Ovary (tissue), 9 donors: ENCODE results near the gene NR1H4. TPM values are rescaled to one million over a fixed set of nuclear protein-coding genes. Genes with fewer than 3 reads are reported as not detected.

Source experiments
- DNase-seq, 5 donors: peaks; one replicate each; pipeline ENCODE4 v3.0.0-alpha.2; 2019 to 2020
- H3K27ac ChIP-seq, 2 donors: fragments of 200-600 bp; one replicate each; pipeline versions ENCODE4 v1.5.1 to v1.8.0; 2019 to 2022
- H3K27me3 ChIP-seq: fragments of 200-600 bp; one replicate; pipeline ENCODE4 v1.8.0; 2022
- H3K36me3 ChIP-seq: fragments of 200-600 bp; sonication (generic); one replicate; pipeline ENCODE4 v1.5.1; 2019
- H3K4me1 ChIP-seq: one replicate; pipeline ENCODE4 v1.8.1; 2013; ENCODE audit warnings: mild to moderate bottlenecking, moderate library complexity; ENCODE audit not compliant: insufficient read depth
- H3K4me3 ChIP-seq: fragments of 200-600 bp; sonication (generic); one replicate; pipeline ENCODE4 v1.5.1; 2017
- H3K9me3 ChIP-seq, 2 donors: fragments of 200-600 bp in 1 of 2; sonication (generic) in 1 of 2; one replicate each; pipeline versions ENCODE4 v1.5.1 to v1.8.1; 2013 to 2019; ENCODE audit warnings: mild to moderate bottlenecking in 1 of 2, moderate library complexity in 1 of 2
- EP300 ChIP-seq: sonication (generic); formaldehyde crosslinking; IDR thresholded peaks from one replicate; pipeline ENCODE4 v1.6.1; 2017; ENCODE audit warnings: antibody characterized with exemption
- POLR2A ChIP-seq: fragments of 450-650 bp; IDR thresholded peaks from one replicate; pipeline ENCODE4 v1.6.1; 2017; ENCODE audit warnings: antibody characterized with exemption, mild to moderate bottlenecking, moderate library complexity
- WGBS, 3 donors: extraction: QIAGEN DNeasy Blood & Tissue Kit in 1 of 3; methylation state at CpG; one replicate each; pipeline versions ENCODE4 v1.1.5 to v1.1.7; 2013 to 2017; 5-methylcytosine and 5-hydroxymethylcytosine counted together
- intact Hi-C, 4 donors: fragments of 100-400 bp; cut with DNase I; formaldehyde crosslinking; loops; one replicate each; pipeline versions ENCODE4 v1.11.0 to v1.15.1; 2022 to 2023
- polyA plus RNA-seq, 2 donors: library from polyadenylated mRNA; stranded (reverse); fragments of 200-250 nt in 1 of 2; fragments of 350-450 nt in 1 of 2; fragmentation: Illumina TruSeq in 1 of 2; extraction: RNeasy Lipid Tissue Mini Kit (QIAGEN cat#74804) in 1 of 2; gene quantifications; one replicate each; pipeline ENCODE4 v1.2.3, GENCODE V29; 2013 to 2014
- total RNA-seq, 7 donors: library from RNA; depleted of rRNA in 2 of 7; stranded (reverse); fragments of >200 nt in 2 of 7; fragmentation: NEBNext Ultra II Directional in 3 of 7; extraction: Animal tissue kit (Norgen Biotek cat#: 25700) in 3 of 7; gene quantifications; one replicate each; pipeline versions ENCODE4 v1.1.0 to v1.2.4, GENCODE V29; 2016 to 2023
- TF ChIP-seq, protein P1 (sequence below), 3 donors: fragments of 450-650 bp in 2 of 3; fragments of 200-600 bp in 1 of 3; IDR thresholded peaks; one replicate each; pipeline versions ENCODE4 v1.5.1 to v1.8.0; 2016 to 2022; ENCODE audit warnings: antibody characterized with exemption in 3 of 3, mild to moderate bottlenecking in 1 of 3
- donor health status: DM: no; HTN: no; CAD: no; lungs with moderate emphysema.
- donor health status: DM: no; HTN: no; CAD: no.
- donor health status: Bipolar disorder and iron deficiency.
- donor health status: DM: yes; HTN: yes; CAD: no.
- donor health status: DM: no; HTN: no; CAD: no.
- donor health status: DM: yes; HTN: yes; CAD: no.

The NR1H4 gene
- total and polyA plus RNA-seq, 9 donors: 8.8 to 26.2 (median 15.2) TPM

DNA sequence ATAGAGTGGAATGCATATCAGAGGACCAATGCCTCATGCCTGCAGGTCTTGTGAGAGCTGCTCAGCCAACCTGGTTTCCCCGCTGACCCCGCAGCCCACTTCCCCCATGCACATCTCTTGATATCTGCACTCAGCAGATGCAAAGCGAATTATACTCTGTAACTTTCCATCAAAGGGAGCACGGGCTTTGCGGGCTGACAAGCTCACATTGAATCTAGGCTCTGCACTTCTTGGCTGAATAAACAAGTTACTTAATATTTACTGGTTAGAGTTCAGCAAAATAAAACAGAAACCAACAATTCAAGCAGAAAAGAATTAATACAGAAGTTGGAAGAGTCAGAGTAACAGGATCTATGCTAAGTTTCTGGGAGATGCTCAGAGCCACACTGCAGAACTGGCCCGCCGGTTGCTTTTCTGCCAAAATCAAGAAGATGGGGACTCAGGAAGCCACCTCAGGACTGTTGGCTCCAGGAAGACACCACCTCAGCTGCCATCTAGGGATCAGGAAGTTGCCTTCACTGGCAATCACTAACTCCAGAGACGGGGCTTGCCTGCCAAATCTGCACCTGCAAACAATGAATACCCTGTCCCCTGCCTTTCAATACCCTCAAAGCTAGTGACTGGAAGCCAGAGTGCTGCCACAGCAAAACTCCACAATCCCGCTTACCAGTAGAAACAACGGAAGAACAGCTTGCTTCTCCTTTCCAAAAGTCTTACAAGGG, 46.5 kb downstream of the NR1H4 start:
- 68 to 82% (median 70%) methylated on average over 10 of the region's 10 CpGs for WGBS, 3 donors
- no peak overlapping the region for H3K4me3 ChIP-seq
- H3K9me3 ChIP-seq: no peaks in the 10 kb centered on the region
- no peaks in the 10 kb centered on the region for H3K36me3 ChIP-seq
- no peak for TF ChIP-seq POLR2A
- TF ChIP-seq, protein P1, sequence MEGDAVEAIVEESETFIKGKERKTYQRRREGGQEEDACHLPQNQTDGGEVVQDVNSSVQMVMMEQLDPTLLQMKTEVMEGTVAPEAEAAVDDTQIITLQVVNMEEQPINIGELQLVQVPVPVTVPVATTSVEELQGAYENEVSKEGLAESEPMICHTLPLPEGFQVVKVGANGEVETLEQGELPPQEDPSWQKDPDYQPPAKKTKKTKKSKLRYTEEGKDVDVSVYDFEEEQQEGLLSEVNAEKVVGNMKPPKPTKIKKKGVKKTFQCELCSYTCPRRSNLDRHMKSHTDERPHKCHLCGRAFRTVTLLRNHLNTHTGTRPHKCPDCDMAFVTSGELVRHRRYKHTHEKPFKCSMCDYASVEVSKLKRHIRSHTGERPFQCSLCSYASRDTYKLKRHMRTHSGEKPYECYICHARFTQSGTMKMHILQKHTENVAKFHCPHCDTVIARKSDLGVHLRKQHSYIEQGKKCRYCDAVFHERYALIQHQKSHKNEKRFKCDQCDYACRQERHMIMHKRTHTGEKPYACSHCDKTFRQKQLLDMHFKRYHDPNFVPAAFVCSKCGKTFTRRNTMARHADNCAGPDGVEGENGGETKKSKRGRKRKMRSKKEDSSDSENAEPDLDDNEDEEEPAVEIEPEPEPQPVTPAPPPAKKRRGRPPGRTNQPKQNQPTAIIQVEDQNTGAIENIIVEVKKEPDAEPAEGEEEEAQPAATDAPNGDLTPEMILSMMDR (IDR thresholded peaks at IDR 0.05): no peak
- no peak for TF ChIP-seq EP300
- peaks cover 7% of the 10 kb centered on the region for H3K4me1 ChIP-seq
- H3K27ac ChIP-seq: no peak overlapping the region
- no peak for DNase-seq
- intact Hi-C loops: no loop called here
- H3K27me3 ChIP-seq: no peaks in the 10 kb centered on the region

DNA sequence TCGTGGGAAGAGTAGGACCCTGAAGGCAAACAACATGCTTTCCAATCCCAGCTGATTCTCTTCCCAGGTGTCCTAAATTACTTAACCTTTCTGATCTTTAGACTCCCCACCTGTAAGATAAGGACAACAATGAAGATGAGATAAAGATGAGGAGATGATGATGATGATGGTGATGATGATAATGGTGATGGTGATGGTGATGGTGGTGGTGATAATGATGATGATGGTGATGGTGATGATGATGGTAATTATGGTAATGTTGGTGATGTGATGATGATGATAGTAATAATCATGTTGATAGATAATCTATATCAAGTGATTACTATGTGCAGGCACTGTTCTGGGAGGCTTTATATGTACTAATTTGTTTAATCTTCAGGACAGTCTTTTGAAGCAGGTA, 48.3 kb downstream of the NR1H4 start:
- WGBS, 3 donors: 62 to 77% (median 73%) methylated on average over 1 of the region's 1 CpG

DNA sequence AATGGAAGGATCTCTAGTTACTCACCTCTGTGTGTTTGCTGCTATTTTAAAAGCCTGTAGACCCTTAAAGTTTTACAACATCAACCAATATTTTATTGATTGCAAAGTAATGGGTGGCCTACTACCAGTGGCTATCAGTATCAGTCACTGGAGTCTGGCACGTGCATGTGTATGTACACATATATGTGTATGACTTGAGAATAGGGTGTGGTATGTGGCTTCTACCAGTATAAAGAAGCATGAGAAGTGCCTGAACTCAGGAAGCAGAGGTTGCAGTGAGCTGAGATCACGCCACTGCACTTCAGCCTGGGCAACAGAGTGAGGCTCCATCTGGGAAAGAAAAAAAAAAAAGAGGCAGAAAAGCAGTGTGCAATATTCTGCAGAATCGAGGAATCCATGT, 54.4 kb downstream of the NR1H4 start:
- 82 to 90% (median 85%) methylated on average over 3 of the region's 3 CpGs for WGBS, 3 donors
- intact Hi-C loops: no loop called here
- TF ChIP-seq, protein P1 (IDR thresholded peaks at IDR 0.05): no peak
- TF ChIP-seq EP300 (no peak), POLR2A (no peak)

More for the DNA sequence above, 48.3 kb downstream of the NR1H4 start:
- H3K9me3 ChIP-seq: no peaks in the 10 kb centered on the region
- H3K4me3 ChIP-seq: no peak overlapping the region
- no peaks in the 10 kb centered on the region for H3K27me3 ChIP-seq
- no peaks in the 10 kb centered on the region for H3K36me3 ChIP-seq
- no peak for DNase-seq
- H3K27ac ChIP-seq: no peak overlapping the region
- TF ChIP-seq POLR2A (no peak), EP300 (no peak)
- TF ChIP-seq, protein P1 (IDR thresholded peaks at IDR 0.05): no peak
- H3K4me1 ChIP-seq: peaks cover 7% of the 10 kb centered on the region
- intact Hi-C loops: no loop called here

DNA sequence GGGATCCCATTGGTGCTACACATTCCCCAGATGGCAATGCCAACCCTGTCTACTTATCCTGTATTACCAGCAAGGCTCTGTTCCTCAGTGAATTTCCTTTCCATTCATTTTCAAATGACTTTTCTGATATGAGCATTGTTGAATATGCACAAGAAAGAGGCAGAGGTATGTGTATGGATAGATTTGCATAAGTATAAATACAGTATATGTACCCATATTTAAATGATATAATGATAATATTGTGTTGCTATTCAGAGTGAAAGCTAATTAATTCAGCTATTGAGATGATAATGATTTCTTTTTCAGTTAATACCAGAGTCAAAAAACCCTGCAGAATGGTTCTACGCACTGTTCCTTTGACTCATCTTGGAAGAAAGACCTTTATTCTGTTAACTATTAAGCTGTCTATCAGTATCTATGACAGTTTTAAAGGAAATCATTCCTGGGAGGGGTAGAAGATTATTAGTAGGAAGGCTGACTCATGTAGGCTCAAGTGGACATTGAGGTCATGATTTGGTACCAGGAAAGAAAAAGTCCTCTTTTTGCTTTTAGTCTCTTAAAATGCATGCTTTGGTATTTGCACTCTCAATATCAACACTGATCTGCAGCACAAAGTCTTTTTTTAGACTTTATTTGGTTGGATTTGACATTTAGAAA, 54.9 kb downstream of the NR1H4 start:
- no peaks in the 10 kb centered on the region for H3K9me3 ChIP-seq
- intact Hi-C loops: no loop called here
- 56 to 76% (median 58%) methylated on average over 1 of the region's 1 CpG for WGBS, 3 donors
- DNase-seq: no peak
- peaks cover 8% of the 10 kb centered on the region for H3K4me1 ChIP-seq
- no peak overlapping the region for H3K27ac ChIP-seq
- no peak for TF ChIP-seq EP300
- TF ChIP-seq, protein P1 (IDR thresholded peaks at IDR 0.05): no peak
- no peak for TF ChIP-seq POLR2A
- no peaks in the 10 kb centered on the region for H3K36me3 ChIP-seq
- no peak overlapping the region for H3K4me3 ChIP-seq
- H3K27me3 ChIP-seq: no peaks in the 10 kb centered on the region

More for the DNA sequence above, 54.4 kb downstream of the NR1H4 start:
- Histone ChIP-seq H3K4me3 (no peak overlapping the region), H3K4me1 (peaks cover 8% of the 10 kb centered on the region), H3K9me3 (no peaks in the 10 kb centered on the region), H3K27me3 (no peaks in the 10 kb centered on the region), H3K36me3 (no peaks in the 10 kb centered on the region), H3K27ac (no peak overlapping the region)
- DNase-seq: no peak
